Transverse colon (tissue), 4 donors: Measurements from ENCODE around the gene CPNE4. TPM values are rescaled to one million over a fixed set of nuclear protein-coding genes. Genes with fewer than 3 reads are reported as not detected.

Source experiments
- DNase-seq: peaks from one replicate; pipeline ENCODE4 v3.0.0-alpha.2; 2019
- H3K27ac ChIP-seq, 4 donors: fragments of 200-600 bp; sonication (generic); 2 replicates each; pipeline ENCODE4 v1.5.1; 2016 to 2018; ENCODE audit warnings: inconsistent platforms in 4 of 4
- H3K27me3 ChIP-seq: fragments of 200-600 bp; sonication (generic); 2 replicates; pipeline ENCODE4 v1.5.1; 2017; ENCODE audit warnings: inconsistent platforms
- H3K36me3 ChIP-seq, 4 donors: fragments of 200-600 bp; sonication (generic); 2 replicates each; pipeline ENCODE4 v1.5.1; 2017 to 2019; ENCODE audit warnings: inconsistent platforms in 4 of 4
- H3K4me1 ChIP-seq, 4 donors: fragments of 200-600 bp; sonication (generic); 2 replicates each; pipeline ENCODE4 v1.5.1; 2017 to 2020; ENCODE audit warnings: inconsistent platforms in 4 of 4
- H3K4me3 ChIP-seq, 4 donors: fragments of 200-600 bp; sonication (generic); 1 replicate in 1 of 4; 2 replicates in 3 of 4; pipeline versions ENCODE4 v1.5.1 to v1.6.1; 2017 to 2019; ENCODE audit warnings: inconsistent platforms in 4 of 4
- H3K9me3 ChIP-seq, 2 donors: fragments of 200-600 bp; sonication (generic); 2 replicates each; pipeline ENCODE4 v1.5.1; 2017 to 2019; ENCODE audit warnings: inconsistent platforms in 2 of 2
- EP300 ChIP-seq: sonication (generic); formaldehyde crosslinking; IDR thresholded peaks from one replicate; pipeline ENCODE4 v1.6.1; 2017; ENCODE audit warnings: antibody characterized with exemption, low read depth
- POLR2A ChIP-seq: fragments of 450-650 bp; IDR thresholded peaks from one replicate; pipeline ENCODE4 v1.6.1; 2016; ENCODE audit warnings: antibody characterized with exemption, mild to moderate bottlenecking, moderate library complexity
- POLR2AphosphoS5 ChIP-seq, 3 donors: sonication (generic); formaldehyde crosslinking; IDR thresholded peaks; one replicate each; pipeline ENCODE4 v1.6.1; 2016; ENCODE audit warnings: antibody characterized with exemption in 3 of 3
- WGBS, 2 donors: methylation state at CpG; one replicate each; pipeline ENCODE4 v1.1.5; 2018; ENCODE audit warnings: low coverage in 1 of 2; 5-methylcytosine and 5-hydroxymethylcytosine counted together
- in situ Hi-C, 4 donors: fragments of 200-750 bp; cut with MboI; loops; one replicate each; pipeline versions ENCODE4 v1.15.0 to v1.15.1; 2017; ENCODE audit warnings: low sequenced_read_pairs in 3 of 4, low pct_ligation_motif_present in 1 of 4, low pct_unique_long_range_greater_than_20kb in 1 of 4
- intact Hi-C: fragments of 100-400 bp; cut with DNase I; formaldehyde crosslinking; loops from one replicate; pipeline ENCODE4 v1.15.1; 2023; ENCODE audit warnings: low total_unique reads
- total RNA-seq, 4 donors: library from RNA; depleted of rRNA; stranded (reverse); fragments of >200 nt; gene quantifications; one replicate each; pipeline ENCODE4 v1.1.0, GENCODE V29; 2016
- TF ChIP-seq, protein P1 (sequence below), 5 experiments: fragments of 200-600 bp in 3 of 5; fragments of 450-650 bp in 2 of 5; sonication (generic) in 3 of 5; IDR thresholded peaks; 1 replicate in 2 of 5; 2 replicates in 3 of 5; pipeline ENCODE4 v1.5.1; 2016 to 2017; ENCODE audit warnings: antibody characterized with exemption in 5 of 5, inconsistent platforms in 3 of 5, mild to moderate bottlenecking in 2 of 5, moderate library complexity in 1 of 5

The CPNE4 gene
- total RNA-seq, 4 donors from 2014 or later = 0.16 to 1.5 TPM; not detected in 2

- no peaks in the 10 kb centered on the region for H3K9me3 ChIP-seq
- H3K4me3 ChIP-seq = no peak overlapping the region
- in situ Hi-C loops (no loop called here), intact Hi-C loops (no loop called here)
- no peak for DNase-seq
- H3K27ac ChIP-seq = no peak overlapping the region
- no peaks in the 10 kb centered on the region for H3K27me3 ChIP-seq
- TF ChIP-seq, protein P1, sequence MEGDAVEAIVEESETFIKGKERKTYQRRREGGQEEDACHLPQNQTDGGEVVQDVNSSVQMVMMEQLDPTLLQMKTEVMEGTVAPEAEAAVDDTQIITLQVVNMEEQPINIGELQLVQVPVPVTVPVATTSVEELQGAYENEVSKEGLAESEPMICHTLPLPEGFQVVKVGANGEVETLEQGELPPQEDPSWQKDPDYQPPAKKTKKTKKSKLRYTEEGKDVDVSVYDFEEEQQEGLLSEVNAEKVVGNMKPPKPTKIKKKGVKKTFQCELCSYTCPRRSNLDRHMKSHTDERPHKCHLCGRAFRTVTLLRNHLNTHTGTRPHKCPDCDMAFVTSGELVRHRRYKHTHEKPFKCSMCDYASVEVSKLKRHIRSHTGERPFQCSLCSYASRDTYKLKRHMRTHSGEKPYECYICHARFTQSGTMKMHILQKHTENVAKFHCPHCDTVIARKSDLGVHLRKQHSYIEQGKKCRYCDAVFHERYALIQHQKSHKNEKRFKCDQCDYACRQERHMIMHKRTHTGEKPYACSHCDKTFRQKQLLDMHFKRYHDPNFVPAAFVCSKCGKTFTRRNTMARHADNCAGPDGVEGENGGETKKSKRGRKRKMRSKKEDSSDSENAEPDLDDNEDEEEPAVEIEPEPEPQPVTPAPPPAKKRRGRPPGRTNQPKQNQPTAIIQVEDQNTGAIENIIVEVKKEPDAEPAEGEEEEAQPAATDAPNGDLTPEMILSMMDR (IDR thresholded peaks at IDR 0.05) = no peak
- no peak for TF ChIP-seq POLR2AphosphoS5 (IDR thresholded peaks at IDR 0.05)
- TF ChIP-seq POLR2A = no peak
- no peak for TF ChIP-seq EP300
- 89 to 100% methylated on average over 1 of the region's 1 CpG for WGBS, 2 donors
- H3K4me1 ChIP-seq = no peaks in the 10 kb centered on the region
- H3K36me3 ChIP-seq = no peaks in the 10 kb centered on the region
Measured at GRCh38 chr3:132003685-132004084, 31.1 kb downstream of the CPNE4 start.

DNA sequence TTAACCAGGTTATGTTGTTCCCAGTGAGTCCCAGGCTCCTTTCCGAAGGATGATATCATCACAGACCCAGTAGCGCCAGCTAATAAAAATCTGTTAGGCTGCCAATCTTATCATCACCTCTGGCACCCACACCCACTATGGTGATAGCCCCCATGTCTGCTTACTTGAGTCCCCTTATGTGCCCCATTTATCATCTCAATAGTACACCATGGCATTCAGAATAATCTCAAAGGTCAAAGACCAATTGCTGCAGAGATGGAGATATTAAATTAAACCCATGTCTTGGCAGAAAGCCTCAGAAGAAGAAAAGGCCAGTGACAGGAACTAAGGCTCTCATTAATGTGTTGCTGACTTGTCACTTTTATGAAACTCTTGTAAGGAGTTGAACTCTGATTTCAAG is 32.8 kb downstream of the CPNE4 start:
- H3K4me3 ChIP-seq = no peak overlapping the region
- H3K36me3 ChIP-seq = no peaks in the 10 kb centered on the region
- no peaks in the 10 kb centered on the region for H3K9me3 ChIP-seq
- no peak for TF ChIP-seq POLR2A
- TF ChIP-seq, protein P1 (IDR thresholded peaks at IDR 0.05) = no peak
- TF ChIP-seq EP300 = no peak
- no peak for TF ChIP-seq POLR2AphosphoS5 (IDR thresholded peaks at IDR 0.05)
- 42 to 59% methylated on average over 2 of the region's 2 CpGs for WGBS, 2 donors
- no peaks in the 10 kb centered on the region for H3K27me3 ChIP-seq
- in situ Hi-C loops (no loop called here), intact Hi-C loops (no loop called here)
- H3K27ac ChIP-seq = no peak overlapping the region
- no peak for DNase-seq
- H3K4me1 ChIP-seq = no peaks in the 10 kb centered on the region

- Histone ChIP-seq H3K27ac (no peak overlapping the region), H3K4me1 (no peaks in the 10 kb centered on the region), H3K36me3 (no peaks in the 10 kb centered on the region), H3K27me3 (no peaks in the 10 kb centered on the region), H3K9me3 (no peaks in the 10 kb centered on the region), H3K4me3 (no peak overlapping the region)
- TF ChIP-seq POLR2AphosphoS5 (IDR thresholded peaks at IDR 0.05) (no peak), EP300 (no peak), POLR2A (no peak)
- TF ChIP-seq, protein P1 (IDR thresholded peaks at IDR 0.05) = no peak
- WGBS, 2 donors = 62 to 63% methylated on average over 1 of the region's 1 CpG
- in situ Hi-C loops (no loop called here), intact Hi-C loops (no loop called here)
- DNase-seq = no peak
Measured at GRCh38 chr3:132001036-132001435, 33.8 kb downstream of the CPNE4 start.

DNA sequence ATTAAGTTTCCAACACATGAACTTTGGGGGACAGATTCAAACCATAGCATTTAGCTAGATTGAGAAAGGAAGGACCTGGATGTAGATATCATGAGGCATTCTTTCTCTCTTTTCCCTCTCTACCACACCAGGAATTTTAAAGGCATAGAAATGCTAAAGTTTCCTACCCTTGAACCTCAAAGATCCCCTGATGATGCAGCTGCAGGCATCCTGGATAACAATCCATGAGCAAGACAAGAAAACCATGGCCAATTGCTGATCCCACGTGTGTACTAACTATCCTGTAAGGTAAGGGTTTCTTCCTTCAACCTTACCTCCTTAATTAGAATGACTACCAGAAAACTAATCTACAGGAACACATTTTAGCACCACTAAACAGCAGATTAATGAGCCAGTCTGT is 36.8 kb downstream of the CPNE4 start:
- in situ Hi-C loops = no loop called here
- intact Hi-C loops = no loop called here

More for the DNA sequence above, 36.8 kb downstream of the CPNE4 start:
- no peak overlapping the region for H3K27ac ChIP-seq
- TF ChIP-seq POLR2A (no peak), EP300 (no peak), POLR2AphosphoS5 (IDR thresholded peaks at IDR 0.05) (no peak)
- TF ChIP-seq, protein P1 (IDR thresholded peaks at IDR 0.05) = no peak
- no peaks in the 10 kb centered on the region for H3K9me3 ChIP-seq
- no peaks in the 10 kb centered on the region for H3K4me1 ChIP-seq
- H3K36me3 ChIP-seq = no peaks in the 10 kb centered on the region
- no peak overlapping the region for H3K4me3 ChIP-seq
- DNase-seq = no peak
- H3K27me3 ChIP-seq = no peaks in the 10 kb centered on the region
- WGBS, 2 donors = 32% methylated on average over 1 of the region's 1 CpG; no CpG with 5 or more reads in 1 of the 2 donors
